Mesodermal cell (in vitro differentiated cells): Measurements from ENCODE around the gene PFKFB2.

Source experiments
- H3K27ac ChIP-seq: 2 replicates; pipeline ENCODE4 v1.7.0; 2013; ENCODE audit warnings: mild to moderate bottlenecking, low read depth, low read length, moderate library complexity; ENCODE audit not compliant: severe bottlenecking
- H3K36me3 ChIP-seq: 2 replicates; pipeline ENCODE4 v1.7.1; 2013; ENCODE audit warnings: mild to moderate bottlenecking, low read length, moderate library complexity; ENCODE audit not compliant: control insufficient read depth, insufficient read depth
- H3K4me1 ChIP-seq: one replicate; pipeline ENCODE4 v1.7.1; 2013; ENCODE audit warnings: mild to moderate bottlenecking, low read length; ENCODE audit not compliant: insufficient read depth, control insufficient read depth, poor library complexity, severe bottlenecking
- H3K4me3 ChIP-seq: 2 replicates; pipeline ENCODE4 v1.7.0; 2013; ENCODE audit warnings: low read length, control low read depth, mild to moderate bottlenecking; ENCODE audit not compliant: insufficient read depth, poor library complexity, severe bottlenecking; ENCODE audit errors: extremely low read depth
- H3K9me3 ChIP-seq: 2 replicates; pipeline ENCODE4 v1.7.1; 2013; ENCODE audit warnings: mild to moderate bottlenecking, low read length, moderate library complexity; ENCODE audit not compliant: control insufficient read depth
- WGBS, 2 experiments: methylation state at CpG; one replicate each; pipeline ENCODE4 v1.1.5; 2013; ENCODE audit warnings: missing lambda C conversion rate in 2 of 2; ENCODE audit not compliant: insufficient coverage in 2 of 2; 5-methylcytosine and 5-hydroxymethylcytosine counted together

Gene PFKFB2

DNA sequence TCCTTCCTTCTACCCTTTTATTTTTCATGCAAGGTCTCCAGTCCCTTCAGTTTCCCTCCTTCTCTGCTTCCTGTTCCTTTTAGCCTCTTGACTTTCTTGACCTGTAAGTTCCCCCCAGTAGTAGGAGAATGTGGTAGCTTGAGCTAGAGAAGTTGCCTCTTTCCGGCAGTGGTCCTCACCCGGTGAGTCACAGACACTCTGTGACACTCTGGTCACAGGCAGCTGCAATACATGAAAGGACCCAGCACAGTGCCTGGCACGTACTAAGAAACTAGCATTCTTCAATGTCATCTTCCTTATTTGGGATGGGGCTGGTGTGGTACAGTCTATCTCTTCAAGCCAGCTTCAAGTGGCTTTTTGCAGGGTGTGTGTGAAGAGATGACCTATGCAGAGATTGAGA is 16.0 kb downstream of the PFKFB2 start:
- Histone ChIP-seq H3K4me3 (no peak overlapping the region), H3K4me1 (no peaks in the 10 kb centered on the region), H3K27ac (no peak overlapping the region), H3K9me3 (no peaks in the 10 kb centered on the region), H3K36me3 (peaks cover 28% of the 10 kb centered on the region)
- WGBS, 2 experiments: 93% methylated on average over 3 of the region's 3 CpGs; no CpG with 5 or more reads in 1 of the 2 experiments

DNA sequence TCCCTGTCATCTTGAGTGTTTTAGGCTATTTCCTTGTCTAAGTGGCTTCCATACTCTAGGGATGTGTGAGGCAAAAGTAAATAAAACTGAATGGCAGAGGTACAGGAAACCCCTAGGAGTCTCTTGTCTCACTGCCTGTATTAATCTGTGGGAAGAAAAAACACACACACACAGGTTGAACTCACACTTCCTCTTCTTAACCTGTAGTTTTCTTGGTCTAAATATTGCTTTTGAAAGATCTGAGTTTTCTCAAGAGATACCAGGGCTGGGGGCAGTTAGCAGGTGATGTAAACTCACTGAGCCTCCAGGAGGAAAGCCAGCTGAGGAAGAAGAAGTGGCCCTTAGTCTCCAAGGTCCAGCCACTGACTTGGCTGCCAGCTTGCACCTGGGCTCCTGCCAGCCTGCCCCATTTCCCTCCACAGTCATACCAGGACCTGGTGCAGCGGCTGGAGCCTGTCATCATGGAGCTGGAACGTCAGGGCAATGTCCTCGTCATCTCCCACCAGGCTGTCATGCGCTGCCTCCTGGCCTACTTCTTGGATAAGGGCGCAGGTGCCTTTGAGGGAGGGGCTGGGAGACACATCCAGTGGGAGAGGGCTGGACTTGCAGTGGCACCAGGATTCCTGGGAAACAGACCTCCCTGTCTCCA is 16.9 kb downstream of the PFKFB2 start:
- no peak overlapping the region for H3K4me3 ChIP-seq
- H3K4me1 ChIP-seq: no peaks in the 10 kb centered on the region
- H3K36me3 ChIP-seq: peaks cover 21% of the 10 kb centered on the region
- H3K9me3 ChIP-seq: no peaks in the 10 kb centered on the region
- WGBS, 2 experiments: 89 to 100% methylated on average over 2 to 5 of the region's 5 CpGs
- no peak overlapping the region for H3K27ac ChIP-seq

DNA sequence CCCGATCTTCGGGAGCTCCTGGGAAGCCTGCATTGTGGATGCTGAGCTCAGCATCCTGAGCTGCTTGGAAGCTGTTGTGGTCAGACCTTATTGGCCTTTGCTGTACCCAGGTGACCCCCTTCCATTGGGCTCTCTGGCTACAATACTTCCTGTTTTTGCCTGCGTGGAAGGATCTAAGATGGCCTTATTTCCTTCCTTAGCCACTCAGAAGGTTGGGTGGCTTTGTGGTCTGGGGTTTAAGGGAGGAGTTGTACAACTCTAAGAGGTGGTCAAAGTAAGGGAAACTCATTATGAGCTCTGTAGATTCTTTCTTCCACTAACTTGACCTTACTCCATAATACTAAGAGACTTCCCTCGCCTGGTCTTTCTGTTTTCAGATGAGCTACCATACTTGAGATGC is 17.7 kb downstream of the PFKFB2 start:
- no peak overlapping the region for H3K27ac ChIP-seq
- H3K4me1 ChIP-seq: no peaks in the 10 kb centered on the region
- no peaks in the 10 kb centered on the region for H3K9me3 ChIP-seq
- no peak overlapping the region for H3K4me3 ChIP-seq
- WGBS, 2 experiments: 96 to 100% methylated on average over 2 to 3 of the region's 4 CpGs
- H3K36me3 ChIP-seq: peaks cover 18% of the 10 kb centered on the region

- 92 to 96% methylated on average over 4 to 5 of the region's 6 CpGs for WGBS, 2 experiments
- H3K9me3 ChIP-seq: no peaks in the 10 kb centered on the region
- H3K4me3 ChIP-seq: no peak overlapping the region
- H3K27ac ChIP-seq: no peak overlapping the region
- no peaks in the 10 kb centered on the region for H3K4me1 ChIP-seq
- peaks cover 18% of the 10 kb centered on the region for H3K36me3 ChIP-seq
Observed at GRCh38 chr1:207071426-207071825, 18.4 kb downstream of the PFKFB2 start.

DNA sequence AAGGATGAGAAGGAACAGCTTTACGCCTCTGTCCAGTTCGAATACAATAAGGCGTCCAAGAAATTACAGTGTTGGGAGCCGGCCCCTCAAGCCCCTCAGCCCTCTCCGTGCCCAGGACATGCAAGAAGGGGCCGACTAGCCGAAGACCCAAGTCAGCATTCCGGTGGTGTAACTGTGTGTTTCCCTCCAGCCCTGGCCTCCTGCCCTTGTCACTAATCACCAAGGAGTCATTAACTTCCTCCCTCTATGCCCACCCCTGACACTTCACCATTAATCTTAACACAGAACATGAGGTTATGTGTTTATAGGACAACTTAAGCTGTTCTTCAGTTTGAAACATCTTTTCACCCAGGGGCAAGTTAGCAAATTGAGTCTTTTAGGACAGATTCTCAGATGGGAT is 19.2 kb downstream of the PFKFB2 start:
- H3K4me1 ChIP-seq: no peaks in the 10 kb centered on the region
- 89 to 96% methylated on average over 5 to 7 of the region's 8 CpGs for WGBS, 2 experiments
- no peak overlapping the region for H3K27ac ChIP-seq
- peaks cover 18% of the 10 kb centered on the region for H3K36me3 ChIP-seq
- H3K4me3 ChIP-seq: no peak overlapping the region
- H3K9me3 ChIP-seq: no peaks in the 10 kb centered on the region

GRCh38 chr1:207073906-207074820 is 21.1 kb downstream of the PFKFB2 start:
- H3K9me3 ChIP-seq: no peaks in the 10 kb centered on the region
- H3K4me3 ChIP-seq: no peak overlapping the region
- peaks cover 8% of the 10 kb centered on the region for H3K36me3 ChIP-seq
- H3K4me1 ChIP-seq: no peaks in the 10 kb centered on the region
- H3K27ac ChIP-seq: no peak overlapping the region
- WGBS, 2 experiments: 81 to 89% methylated on average over 4 of the region's 4 CpGs

DNA sequence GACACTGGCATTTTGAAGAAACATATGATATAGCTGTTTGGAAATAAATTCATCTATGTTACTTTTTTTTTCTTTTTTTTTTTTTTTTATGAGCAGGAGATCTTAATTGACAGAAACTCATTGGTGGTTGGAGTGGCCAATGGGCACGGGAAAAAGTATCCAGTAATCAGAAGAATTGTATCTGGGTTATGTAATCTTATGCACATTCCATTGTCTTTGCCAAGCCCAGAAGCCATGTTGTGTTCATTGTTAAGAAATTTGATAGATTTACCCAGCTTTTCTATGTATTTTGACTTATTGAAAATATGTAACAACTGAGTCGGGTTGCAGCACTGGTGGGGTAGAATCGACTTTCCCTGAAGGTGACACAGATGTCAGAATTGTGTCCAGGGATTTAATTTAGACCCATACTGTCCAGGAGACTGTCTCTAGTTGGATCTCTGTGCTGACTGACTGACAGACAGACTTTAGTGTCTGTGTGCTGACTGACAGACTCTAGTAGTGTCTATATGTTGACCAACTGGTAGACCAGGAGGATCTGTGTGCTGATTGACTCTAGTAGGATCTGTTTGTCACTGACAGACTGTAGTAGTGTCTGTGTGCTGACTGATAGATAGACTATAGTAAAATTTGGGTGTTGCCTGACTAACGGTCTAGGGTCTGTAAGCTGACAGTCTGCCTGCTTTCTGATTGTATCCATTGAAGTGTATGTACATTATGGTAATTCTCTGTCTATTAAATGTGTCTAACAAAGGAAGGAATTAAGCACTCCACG is 23.3 kb downstream of the PFKFB2 start:
- Histone ChIP-seq H3K4me3 (no peak overlapping the region), H3K36me3 (peaks cover 4% of the 10 kb centered on the region), H3K27ac (no peak overlapping the region), H3K4me1 (no peaks in the 10 kb centered on the region), H3K9me3 (no peaks in the 10 kb centered on the region)
- 86 to 96% methylated on average over 1 to 3 of the region's 5 CpGs for WGBS, 2 experiments

DNA sequence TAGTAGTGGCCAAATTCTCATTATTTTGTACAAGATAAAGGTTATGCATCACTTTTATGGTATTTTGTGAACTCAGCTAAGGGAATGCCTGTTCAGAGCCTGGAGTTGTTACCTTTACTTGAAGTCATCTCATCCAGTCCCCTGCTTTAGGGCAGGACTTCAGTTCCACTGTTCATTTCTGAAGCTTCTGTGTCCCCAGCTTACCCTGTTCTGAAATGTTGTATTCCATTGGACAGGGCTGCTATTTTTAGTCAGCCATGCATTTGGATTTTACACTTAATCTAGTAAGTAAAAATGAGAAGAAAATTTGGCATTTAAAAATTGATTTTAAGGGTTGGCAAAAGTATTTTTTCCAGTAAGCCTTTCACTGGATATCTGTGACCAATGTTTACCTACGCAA is 23.9 kb downstream of the PFKFB2 start:
- no peak overlapping the region for H3K4me3 ChIP-seq
- no peaks in the 10 kb centered on the region for H3K4me1 ChIP-seq
- no peaks in the 10 kb centered on the region for H3K9me3 ChIP-seq
- WGBS, 2 experiments: 100% methylated on average over 1 of the region's 1 CpG; no CpG with 5 or more reads in 1 of the 2 experiments
- no peaks in the 10 kb centered on the region for H3K36me3 ChIP-seq
- H3K27ac ChIP-seq: no peak overlapping the region

DNA sequence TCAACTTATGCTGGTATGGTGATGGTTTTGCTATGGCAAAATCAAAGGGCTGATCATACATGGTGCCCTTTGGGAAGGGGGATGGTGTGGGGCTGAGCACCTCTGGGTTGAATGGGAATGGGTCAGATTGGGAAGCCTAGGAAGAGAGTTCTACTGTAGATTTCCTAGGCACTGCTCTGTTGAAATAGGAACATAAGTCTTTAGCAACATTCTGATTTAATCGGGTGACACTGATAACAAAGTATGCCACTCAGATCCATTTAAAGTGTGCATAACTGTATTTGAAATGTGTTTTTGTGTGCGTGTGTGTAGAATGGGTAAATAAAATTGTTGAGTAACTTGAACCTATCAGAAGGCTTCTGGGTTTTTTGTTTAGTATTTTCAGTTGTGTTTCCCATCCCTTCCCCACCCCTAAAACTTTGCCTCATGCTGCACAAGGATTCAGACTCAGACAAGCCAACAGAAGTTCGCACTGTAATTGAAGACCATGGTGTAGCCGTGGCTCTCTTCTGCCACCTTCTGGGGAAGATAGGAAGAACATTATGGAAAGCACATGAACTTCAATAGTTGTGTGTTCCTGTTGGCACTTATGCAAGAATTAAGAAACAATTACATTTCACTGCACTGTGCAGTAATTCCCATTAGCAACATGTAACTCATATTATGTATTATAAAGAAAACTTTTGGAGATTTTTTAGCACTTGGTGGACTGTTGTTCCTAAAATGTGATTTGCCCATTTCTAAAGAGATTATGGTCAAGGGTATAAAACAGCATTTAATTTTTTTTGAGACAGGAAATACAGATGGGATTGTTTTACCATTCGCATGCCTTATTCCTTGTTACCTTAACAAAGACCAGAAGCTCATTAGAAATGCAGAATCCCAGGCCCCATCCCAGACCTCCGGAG is 24.6 kb downstream of the PFKFB2 start:
- WGBS, 2 experiments: 67 to 69% methylated on average over 3 of the region's 6 CpGs
- Histone ChIP-seq H3K27ac (no peak overlapping the region), H3K4me3 (no peak overlapping the region), H3K4me1 (peaks cover 2% of the 10 kb centered on the region), H3K36me3 (no peaks in the 10 kb centered on the region), H3K9me3 (no peaks in the 10 kb centered on the region)
